OCI-LY7 (cell line): ENCODE results near the gene PEAK3. TPM values are rescaled to one million over a fixed set of nuclear protein-coding genes. Genes with fewer than 3 reads are reported as not detected.

Experiments
- BruUV-seq: library from RNA; stranded (reverse); fragments of 400-500 nt; replicated peaks from 2 replicates; lab custom pipeline; 2021; lab: Mats Ljungman, UMichigan
- CTCF ChIA-PET: fragments of 300-600 bp; sonication (Branson Sonifier 250); formaldehyde crosslinking; loops from one replicate; lab custom pipeline; 2022; ENCODE audit warnings: antibody characterized with exemption; ENCODE audit not compliant: unreplicated experiment; lab: Charles Lee
- POLR2A ChIA-PET: fragments of 300-600 bp; sonication (Branson Sonifier 250); formaldehyde crosslinking; loops from one replicate; lab custom pipeline; 2022; ENCODE audit warnings: antibody characterized with exemption; lab: Charles Lee
- DNase-seq: peaks from one replicate; pipeline ENCODE4 v3.0.0-alpha.2; 2015; ENCODE audit warnings: low spot score
- H2AFZ ChIP-seq: fragments of 200-600 bp; sonication (generic), shearing (Covaris generic); 2 replicates; pipeline ENCODE4 v1.6.1; 2014; ENCODE audit warnings: mild to moderate bottlenecking, antibody characterized with exemption, low read length, moderate library complexity
- H3K27ac ChIP-seq: fragments of 200-600 bp; sonication (generic); 2 replicates; pipeline ENCODE4 v1.5.1; 2014; ENCODE audit warnings: mixed run types, low read depth, mild to moderate bottlenecking, moderate library complexity, low read length, inconsistent platforms; ENCODE audit not compliant: poor library complexity, severe bottlenecking
- H3K36me3 ChIP-seq: fragments of 200-600 bp; sonication (generic); 2 replicates; pipeline ENCODE4 v1.6.1; 2014; ENCODE audit warnings: mild to moderate bottlenecking, antibody characterized with exemption, low read length, moderate library complexity, mixed read lengths; ENCODE audit not compliant: insufficient read depth
- H3K4me1 ChIP-seq: fragments of 200-600 bp; sonication (generic); 2 replicates; pipeline ENCODE4 v1.5.1; 2014; ENCODE audit warnings: mild to moderate bottlenecking, low read length; ENCODE audit not compliant: insufficient read depth, poor library complexity, severe bottlenecking
- H3K4me2 ChIP-seq: fragments of 200-600 bp; sonication (generic); 2 replicates; pipeline ENCODE4 v1.6.1; 2014; ENCODE audit warnings: mild to moderate bottlenecking, low read length
- H3K4me3 ChIP-seq: fragments of 200-600 bp; sonication (generic); 2 replicates; pipeline ENCODE4 v1.5.1; 2014; ENCODE audit warnings: mild to moderate bottlenecking, low read depth, low read length; ENCODE audit not compliant: poor library complexity, severe bottlenecking
- H3K79me2 ChIP-seq: fragments of 200-600 bp; sonication (generic); 2 replicates; pipeline ENCODE4 v1.6.1; 2016; ENCODE audit warnings: low read depth, mild to moderate bottlenecking, low read length, moderate library complexity, mixed read lengths; ENCODE audit not compliant: insufficient read depth
- H3K9me2 ChIP-seq: fragments of 200-600 bp; sonication (generic); 2 replicates; pipeline ENCODE4 v1.6.1; 2016; ENCODE audit warnings: mild to moderate bottlenecking, low read length, mixed read lengths; ENCODE audit not compliant: insufficient read depth
- H3K9me3 ChIP-seq: fragments of 200-600 bp; sonication (generic); 2 replicates; pipeline ENCODE4 v1.6.1; 2014; ENCODE audit warnings: mild to moderate bottlenecking, mixed run types, low read length, mixed read lengths
- H4K20me1 ChIP-seq: fragments of 200-600 bp; sonication (generic); 2 replicates; pipeline ENCODE4 v1.6.1; 2014; ENCODE audit warnings: mild to moderate bottlenecking, antibody characterized with exemption, low read length, moderate library complexity, mixed read lengths; ENCODE audit not compliant: insufficient read depth
- CTCF ChIP-seq: fragments of 200-600 bp; sonication (generic); conservative IDR thresholded peaks from 2 replicates; pipeline ENCODE4 v1.5.1; 2014; ENCODE audit warnings: mild to moderate bottlenecking, antibody characterized with exemption, low read length, moderate library complexity, mixed read lengths
- EZH2phosphoT487 ChIP-seq: fragments of 200-600 bp; sonication (generic); IDR thresholded peaks from 2 replicates; pipeline ENCODE4 v1.6.1; 2018; ENCODE audit warnings: low read depth, borderline replicate concordance, mild to moderate bottlenecking, mixed run types, antibody characterized with exemption, low read length, moderate library complexity, mixed read lengths
- intact Hi-C: fragments of 100-400 bp; cut with micrococcal nuclease; formaldehyde crosslinking; loops from one replicate; pipeline ENCODE4 v1.10.0; 2022; ENCODE audit not compliant: unreplicated experiment
- total RNA-seq, 2 experiments: library from RNA; depleted of rRNA in 1 of 2; stranded (reverse); fragments of >200 nt in 1 of 2; shearing (Covaris generic) in 1 of 2; gene quantifications; 2 replicates each; pipeline ENCODE4 v1.2.3, GENCODE V29; 2014 to 2022

Gene PEAK3
- total RNA-seq, 2 experiments from 2014 or later = not detected

GRCh38 chr19:2230033-2230531, 51.9 kb downstream of the PEAK3 start:
- CTCF ChIA-PET = interaction anchor here (0.5 kb wide), 2 partner anchors 59 to 469 kb away, joined by 3 to 4 read pairs; no protein-coding TSS in a partner anchor
- H3K79me2 ChIP-seq = peaks cover 25% of the 10 kb centered on the region
- no peak for TF ChIP-seq EZH2phosphoT487
- TF ChIP-seq CTCF = no peak

GRCh38 chr19:2229103-2230032, 52.6 kb downstream of the PEAK3 start:
- Histone ChIP-seq H3K4me2 (peak overlapping the region; percentile 69), H3K9me3 (no peaks in the 10 kb centered on the region), H3K4me3 (peak overlapping the region; percentile 57), H2AFZ (no peak overlapping the region), H3K79me2 (peaks cover 17% of the 10 kb centered on the region), H3K27ac (peak overlapping the region; percentile 94), H4K20me1 (no peaks in the 10 kb centered on the region), H3K9me2 (no peaks in the 10 kb centered on the region), H3K36me3 (peaks cover 89% of the 10 kb centered on the region), H3K4me1 (peaks cover 67% of the 10 kb centered on the region)
- intact Hi-C loops = no loop called here
- TF ChIP-seq EZH2phosphoT487 = no peak
- TF ChIP-seq CTCF = no peak
- ChIA-PET POLR2A (no interaction called here), CTCF (interaction anchor here (0.5 kb wide), 1 partner anchor 469 kb away, joined by 4 read pairs; no protein-coding TSS in a partner anchor)
- no peak for DNase-seq
- BruUV-seq = no TSS peak

More at GRCh38 chr19:2230033-2230531, 51.9 kb downstream of the PEAK3 start:
- Histone ChIP-seq H3K4me3 (no peak overlapping the region), H3K4me2 (no peak overlapping the region), H4K20me1 (peaks cover 2% of the 10 kb centered on the region), H2AFZ (no peak overlapping the region), H3K36me3 (peaks cover 88% of the 10 kb centered on the region), H3K9me3 (no peaks in the 10 kb centered on the region), H3K9me2 (no peaks in the 10 kb centered on the region), H3K27ac (no peak overlapping the region), H3K4me1 (peaks cover 67% of the 10 kb centered on the region)
- intact Hi-C loops = no loop called here
- BruUV-seq = TSS peak; percentile 64
- POLR2A ChIA-PET = interaction anchor here (0.5 kb wide), 1 partner anchor 221 kb away, joined by 3 read pairs; no protein-coding TSS in a partner anchor
- DNase-seq = no peak
